GM19043 (cell line): ENCODE results near the gene CKS2.
"Not testable (repeated sequence)": the region's sequence is repeated elsewhere in the genome, so short reads cannot be mapped to it uniquely, and the experiment has no call there.

Experiments used
- ATAC-seq: cut with Tn5 transposase; IDR thresholded peaks from one replicate; pipeline ENCODE4 v1.9.1; 2021; ENCODE audit warnings: low read depth; ENCODE audit not compliant: unreplicated experiment

The CKS2 gene

DNA sequence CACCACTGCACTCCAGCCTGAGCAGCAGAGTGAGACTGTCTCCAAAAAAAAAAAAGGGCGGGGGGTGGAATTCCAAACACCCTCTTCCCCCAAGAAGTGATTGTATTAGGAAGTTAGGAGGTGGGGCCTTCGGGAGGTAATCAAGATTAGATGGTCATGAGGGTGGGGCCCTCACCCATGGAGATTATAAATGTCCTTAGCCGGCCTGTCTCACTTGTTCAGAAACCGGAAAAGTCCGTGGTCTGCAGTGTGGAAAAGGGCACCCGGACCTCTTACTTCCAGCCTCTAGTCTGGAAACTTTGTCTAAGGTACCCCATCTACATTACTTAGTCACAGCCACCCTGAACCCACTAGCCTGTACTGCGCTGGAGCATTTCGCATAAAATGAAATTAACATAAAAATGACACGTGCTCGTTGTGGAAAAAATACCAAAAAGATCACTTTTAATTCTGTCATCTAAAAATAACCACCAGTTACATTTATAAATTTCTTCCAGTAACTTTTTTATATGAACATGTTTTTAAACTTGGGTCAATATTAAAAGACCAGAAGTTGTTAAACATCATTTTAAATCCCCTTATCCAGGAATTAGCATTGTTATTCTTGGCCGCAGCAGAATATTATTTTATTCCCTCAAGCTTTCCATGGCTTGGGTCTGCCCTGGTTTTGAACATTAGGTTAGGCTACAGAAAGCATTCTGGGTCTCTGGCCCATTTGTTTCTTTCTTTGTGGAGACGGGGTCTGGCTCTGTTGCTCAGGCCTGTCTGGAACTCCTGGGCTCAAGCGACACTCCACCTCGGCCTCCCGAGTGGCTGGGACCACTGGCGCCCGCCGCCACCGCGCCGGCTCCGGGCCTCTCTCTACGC is 1.2 kb upstream of the CKS2 start:
- no peak for ATAC-seq

DNA sequence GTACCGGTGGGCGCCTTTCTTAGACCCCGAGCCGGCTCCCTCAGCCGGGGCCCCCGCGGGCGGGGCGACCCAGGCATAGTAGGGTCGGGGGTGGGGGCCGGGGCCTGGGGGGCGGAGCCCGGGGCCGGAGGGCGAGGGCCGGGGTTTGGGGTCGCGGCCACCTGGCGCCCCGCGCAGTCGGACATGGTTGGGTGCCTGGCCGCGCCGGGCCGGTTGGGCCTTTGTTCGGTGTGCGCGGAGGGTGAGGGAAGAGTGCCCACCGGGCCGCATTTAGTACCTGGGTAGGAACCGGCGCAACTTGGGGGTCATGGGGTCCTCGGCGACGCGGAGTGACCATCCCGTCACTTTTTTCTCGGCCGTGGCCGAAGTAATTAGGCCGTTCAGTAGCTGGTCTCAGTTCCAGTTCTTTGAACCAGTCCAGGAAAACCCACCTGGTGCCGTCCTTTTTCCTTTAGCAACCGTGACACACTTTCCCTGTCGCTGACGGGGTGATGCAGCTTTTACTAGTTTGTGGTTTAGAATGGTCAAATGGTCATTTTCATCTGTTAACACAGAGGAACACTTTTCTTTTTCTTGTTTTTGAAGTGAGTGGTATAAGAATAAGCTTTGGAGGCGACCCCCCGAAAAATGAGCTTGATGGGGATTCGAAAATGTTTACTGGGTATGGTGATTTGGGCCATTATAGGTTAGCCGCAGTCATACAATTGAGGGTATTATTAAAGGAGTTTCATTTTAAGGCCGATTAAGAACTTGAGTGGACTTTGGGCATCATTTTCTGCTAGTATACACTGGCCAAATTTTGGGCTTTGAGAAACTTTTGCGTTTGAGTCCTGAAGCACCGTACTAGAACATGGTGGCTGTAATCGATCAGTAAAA is 589 bp downstream of the CKS2 start:
- ATAC-seq = no peak

DNA sequence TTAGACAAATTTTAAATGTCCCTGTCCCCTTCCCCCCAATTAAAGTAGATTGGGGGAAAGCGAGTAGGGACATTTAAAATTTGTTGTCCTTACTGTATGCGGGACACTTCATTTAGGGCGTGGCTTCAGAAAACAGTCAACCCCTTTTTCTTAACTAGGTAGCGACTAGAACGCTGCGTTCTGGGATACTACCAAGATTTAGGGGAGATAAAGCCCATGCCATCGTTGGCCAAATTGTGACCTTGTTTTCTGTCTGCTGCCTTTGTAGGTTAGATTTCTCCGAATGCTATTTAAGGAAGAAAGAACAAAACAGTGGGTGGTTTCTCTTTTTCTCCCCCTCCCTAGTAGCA is 1.2 kb downstream of the CKS2 start:
- no peak for ATAC-seq

DNA sequence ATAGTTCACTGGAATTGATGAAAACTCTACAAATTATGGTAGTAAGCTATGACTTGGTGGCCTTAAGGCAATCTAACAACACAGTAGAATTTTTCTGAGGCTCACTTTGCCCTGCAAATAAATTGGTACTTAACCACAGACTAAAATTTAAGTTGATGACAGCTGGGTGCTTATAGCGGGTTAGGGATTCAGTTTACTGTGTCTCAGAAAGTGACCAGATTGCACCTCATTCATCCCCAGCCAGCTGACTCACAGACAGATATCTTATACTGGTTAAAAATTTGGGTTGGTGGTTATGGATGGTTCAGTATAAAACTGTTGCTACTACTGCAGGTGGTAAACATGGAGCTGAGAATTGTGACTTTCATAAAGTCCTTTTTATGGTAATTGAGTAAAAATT is 2.8 kb downstream of the CKS2 start:
- no peak for ATAC-seq

DNA sequence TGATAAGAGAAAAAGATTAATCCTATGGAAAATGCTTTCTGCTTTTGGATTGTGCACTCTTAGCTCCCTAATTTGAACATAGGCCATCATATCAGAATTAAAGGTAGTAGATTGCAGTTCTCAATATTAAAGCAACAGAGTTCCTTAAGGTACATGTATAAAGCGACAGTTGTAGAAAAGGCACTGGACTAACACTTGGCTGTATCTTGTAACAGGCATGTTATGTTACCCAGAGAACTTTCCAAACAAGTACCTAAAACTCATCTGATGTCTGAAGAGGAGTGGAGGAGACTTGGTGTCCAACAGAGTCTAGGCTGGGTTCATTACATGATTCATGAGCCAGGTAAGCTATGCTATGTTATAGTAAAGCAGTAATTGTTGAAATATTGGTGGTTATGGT is 4.0 kb downstream of the CKS2 start:
- no peak for ATAC-seq

DNA sequence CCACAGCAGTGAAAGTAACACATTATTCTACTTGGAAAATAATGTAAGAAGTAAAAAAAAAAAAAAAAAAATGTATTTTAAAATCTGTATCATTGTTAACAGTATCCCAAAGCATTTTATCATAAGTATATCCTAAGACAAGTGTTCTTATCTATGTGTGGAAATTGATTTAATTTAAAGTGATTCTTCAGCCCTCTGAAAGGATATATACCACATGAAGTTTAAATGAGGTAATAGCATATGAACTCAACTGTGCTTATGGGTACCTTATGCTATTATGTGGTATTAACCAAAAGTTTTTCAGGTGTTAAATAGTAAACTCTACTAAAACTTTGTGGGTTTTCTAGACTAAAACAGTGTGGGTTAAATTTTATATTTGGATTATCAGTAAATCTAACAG is 4.5 kb downstream of the CKS2 start:
- ATAC-seq = no peak

DNA sequence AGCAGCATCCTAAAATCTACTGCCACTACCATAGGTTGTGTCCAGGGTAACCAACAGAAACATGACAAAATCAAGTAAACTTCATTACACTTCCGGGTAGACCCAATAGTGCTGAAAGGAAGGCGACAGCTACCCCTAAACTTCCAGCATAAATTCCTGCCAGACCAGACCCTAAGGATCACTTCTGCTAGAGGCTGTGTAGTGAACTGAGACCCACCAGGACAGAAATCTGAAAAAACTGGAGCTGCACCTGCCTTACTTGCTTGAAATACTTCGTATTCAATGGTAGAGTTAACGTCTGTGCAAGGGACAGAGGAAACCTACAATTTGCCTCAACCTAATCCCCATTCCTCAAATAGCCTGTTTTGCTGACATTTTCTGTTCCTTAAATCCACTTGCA is 6.3 kb downstream of the CKS2 start:
- no peak for ATAC-seq

DNA sequence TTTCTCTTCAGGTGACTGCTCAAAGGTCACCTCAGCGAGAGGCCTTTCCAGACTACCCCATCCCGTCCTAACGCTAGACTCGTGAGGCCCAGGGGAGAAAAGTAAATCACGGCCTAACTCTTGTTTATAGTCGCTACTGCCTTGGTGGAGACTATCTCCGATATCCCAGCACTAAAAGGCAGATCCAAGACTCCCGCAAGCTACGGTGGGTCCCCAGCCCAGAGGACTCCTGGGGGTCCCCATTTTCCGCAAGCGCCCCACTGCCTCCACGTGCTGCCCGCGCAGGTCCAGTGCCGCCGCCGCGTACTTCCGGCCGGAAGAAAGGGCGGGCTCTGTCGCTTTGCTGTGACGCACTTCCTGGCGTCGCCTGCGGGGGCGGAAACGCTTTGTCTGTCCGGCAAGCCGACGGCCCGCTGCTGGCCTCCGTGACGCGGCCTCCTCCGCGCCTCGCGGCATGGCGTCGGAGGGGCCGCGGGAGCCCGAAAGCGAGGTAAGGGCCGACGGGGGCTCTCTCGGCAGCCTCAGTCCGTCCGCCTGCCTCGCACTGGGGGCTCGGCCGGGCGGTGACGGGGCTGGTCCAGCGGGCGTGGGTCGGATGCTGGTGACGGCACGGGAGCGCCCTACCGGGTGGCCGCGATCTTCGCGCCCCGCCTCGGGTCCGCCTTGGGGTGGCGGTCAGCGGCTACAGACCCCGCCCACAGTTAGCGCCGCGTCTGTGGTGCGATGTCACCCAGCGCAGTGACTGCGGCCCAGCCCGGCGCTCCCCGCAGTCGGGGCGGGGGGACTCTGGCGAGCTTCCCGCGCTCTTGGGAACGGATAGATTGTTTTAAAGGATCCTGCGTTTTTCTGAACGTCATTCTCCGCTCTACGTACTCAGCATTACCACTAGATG is 7.4 kb downstream of the CKS2 start, which contains the start of gene SECISBP2:
SECISBP2 (plus strand) TSS at position 378 of the 892 bp plus-strand sequence; CDS start at position 455, 77 bp downstream.
- ATAC-seq = peak; percentile 88

DNA sequence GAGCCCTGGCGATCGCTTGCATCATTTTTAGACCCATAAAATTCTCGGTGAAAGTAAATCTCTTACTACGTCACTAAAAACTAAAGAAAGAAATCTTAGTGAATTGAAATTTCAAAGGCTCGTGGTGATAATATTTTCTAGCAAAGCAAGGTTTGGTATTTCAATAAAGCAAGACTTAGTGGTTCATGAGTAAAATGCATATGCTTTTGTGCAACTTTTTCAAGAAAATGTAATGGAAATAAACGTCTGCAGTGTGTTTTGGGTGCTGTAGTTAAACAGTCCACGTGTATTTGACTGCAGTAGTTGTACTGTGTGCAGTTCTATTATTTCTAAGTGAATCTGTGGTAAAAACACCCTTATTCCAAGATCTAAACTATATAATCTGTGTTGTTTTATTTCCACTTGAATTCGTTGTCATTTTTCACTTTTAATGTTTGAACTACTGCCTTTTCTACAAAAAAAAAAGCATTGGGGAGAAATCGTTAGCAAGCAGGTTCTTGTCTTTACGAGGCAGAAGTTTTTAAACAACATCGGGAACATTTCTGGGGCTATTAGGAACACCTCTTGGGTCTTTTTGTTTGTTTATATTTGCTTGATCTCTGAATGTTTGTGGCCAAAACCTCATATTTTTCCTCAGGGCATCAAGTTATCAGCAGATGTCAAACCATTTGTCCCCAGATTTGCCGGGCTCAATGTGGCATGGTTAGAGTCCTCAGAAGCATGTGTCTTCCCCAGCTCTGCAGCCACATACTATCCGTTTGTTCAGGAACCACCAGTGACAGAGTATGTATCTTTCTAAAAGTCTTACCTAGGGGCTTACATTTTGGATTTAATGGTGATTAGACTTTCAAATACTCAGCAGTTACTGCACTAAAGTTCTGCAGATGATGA is 8.3 kb downstream of the CKS2 start:
- no peak for ATAC-seq

DNA sequence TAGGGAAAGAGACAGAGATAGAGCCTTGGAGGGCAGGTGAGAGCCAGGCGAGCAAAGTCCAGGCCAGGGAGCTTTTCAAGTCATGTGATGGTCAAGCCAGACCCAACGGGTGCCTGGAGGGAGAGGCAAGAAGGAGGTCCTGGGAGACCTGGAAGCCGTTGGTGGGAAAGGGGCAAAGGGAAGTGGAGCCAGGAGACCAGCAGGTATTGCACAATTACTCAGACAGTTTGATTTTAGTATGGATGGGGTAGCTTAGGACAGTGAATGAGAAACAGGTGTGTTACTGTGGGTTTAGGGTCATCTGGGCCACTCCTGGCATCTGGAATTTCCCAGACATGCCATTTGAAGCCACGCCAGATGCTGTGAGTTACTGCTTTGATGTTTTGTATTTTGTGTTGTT is 12.4 kb downstream of the CKS2 start:
- ATAC-seq = no peak

DNA sequence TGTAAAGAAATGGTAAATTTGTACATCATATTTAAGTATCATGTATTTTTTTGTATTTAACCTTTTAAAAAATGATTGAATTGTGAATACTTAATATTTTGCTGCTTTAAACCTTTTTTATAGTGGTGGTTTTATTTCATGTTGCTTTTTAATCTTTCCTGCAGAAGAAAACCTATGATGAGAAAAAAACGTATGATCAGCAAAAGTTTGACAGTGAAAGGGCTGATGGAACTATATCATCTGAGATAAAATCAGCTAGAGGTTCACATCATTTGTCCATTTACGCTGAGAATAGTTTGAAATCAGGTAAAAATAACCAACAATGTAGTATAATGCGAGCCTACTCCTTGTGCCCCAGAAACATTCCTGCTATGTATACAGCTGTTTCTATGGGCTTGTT is 14.7 kb downstream of the CKS2 start:
- ATAC-seq = no peak

DNA sequence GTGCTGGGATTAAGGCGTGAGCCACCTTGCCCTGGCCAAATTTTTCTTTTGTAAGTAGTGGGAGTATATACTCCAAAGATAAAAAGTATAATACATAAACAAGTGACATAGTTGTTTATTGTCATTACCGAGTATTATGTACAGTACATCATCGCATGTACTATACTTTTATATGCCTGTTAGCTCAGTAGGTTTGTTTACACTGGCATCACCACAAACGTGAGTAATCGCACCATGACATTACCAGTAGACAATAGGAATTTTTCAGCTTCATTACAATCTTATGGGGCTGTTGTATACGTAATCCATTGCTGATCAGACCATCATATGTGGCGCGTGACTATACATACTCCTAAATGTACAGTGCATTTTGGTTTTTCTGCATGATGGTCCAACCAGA is 17.1 kb downstream of the CKS2 start:
- ATAC-seq = no peak

DNA sequence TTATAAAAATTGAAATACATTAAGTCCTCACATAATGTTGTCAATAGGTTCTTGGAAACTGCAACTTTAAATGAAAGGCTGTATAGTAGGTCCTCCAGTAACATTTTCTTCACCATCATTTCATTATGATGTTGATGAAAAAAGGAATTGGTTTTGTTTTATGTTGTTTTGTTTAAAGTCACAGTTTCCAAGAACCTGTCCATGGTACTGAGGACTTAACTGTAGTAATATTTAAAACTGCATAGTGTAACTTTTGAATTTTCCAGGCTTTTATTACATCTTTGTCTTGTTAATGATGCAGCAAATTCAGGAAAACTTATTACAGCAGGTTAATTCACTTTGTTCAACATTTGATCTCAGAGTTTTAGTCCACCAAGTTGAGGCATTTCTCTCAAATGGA is 18.9 kb downstream of the CKS2 start:
- ATAC-seq = no peak

DNA sequence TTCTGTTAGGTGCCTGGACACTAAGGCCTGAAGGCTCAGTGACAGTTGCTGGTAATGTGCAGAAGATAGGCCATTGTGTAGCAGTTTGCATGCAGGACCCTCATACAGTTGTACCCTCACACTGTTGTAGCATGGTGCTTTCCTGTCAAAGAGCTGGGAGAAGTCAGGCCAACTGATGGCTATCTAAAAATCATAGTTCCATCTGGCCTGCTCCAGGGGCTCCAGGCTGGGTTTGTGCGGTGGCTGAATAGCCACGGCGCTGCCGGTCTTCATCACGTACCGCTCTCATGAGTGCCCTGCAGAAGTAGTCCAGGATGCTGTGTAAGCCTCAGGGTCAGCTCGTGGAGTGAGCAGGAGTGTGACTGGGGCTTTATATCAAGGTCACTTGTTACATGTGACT is 19.5 kb downstream of the CKS2 start:
- no peak for ATAC-seq

DNA sequence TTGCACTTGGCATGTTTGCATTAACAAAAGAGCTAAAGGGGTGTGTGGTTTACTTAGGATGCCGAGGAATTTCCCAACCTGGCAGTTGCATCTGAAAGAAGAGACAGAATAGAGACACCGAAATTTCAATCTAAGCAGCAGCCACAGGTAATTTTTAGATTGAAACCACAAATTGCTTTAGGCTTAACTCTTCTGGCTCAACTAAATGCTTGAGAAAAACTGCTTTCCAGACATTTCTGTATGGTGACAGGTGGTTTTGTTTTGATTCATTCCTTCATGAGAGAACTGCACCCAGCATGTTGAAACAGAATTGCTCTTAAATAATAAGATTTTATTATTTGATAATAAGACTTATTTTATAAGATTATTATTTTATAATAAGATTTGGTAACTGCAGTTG is 28.8 kb downstream of the CKS2 start:
- no peak for ATAC-seq

DNA sequence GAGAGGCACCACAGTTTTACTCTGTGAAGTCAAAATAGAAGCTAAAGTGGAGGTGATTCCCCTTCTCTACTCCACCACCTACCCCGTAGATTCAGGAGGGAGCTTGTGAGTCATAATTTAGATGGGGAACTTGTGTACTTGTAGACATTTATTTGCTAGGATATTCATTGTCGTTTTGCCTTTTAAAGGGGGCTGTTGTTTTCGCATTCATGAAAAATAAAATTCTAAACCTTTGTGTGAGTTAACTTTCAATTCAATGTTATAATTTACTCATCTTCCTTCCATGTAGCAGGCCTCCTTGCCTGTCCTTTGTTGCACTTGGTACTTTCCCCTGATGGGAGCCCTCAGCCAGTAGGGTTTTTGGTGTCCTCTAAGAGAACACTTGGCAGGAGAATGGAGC is 29.3 kb downstream of the CKS2 start:
- ATAC-seq = peak; percentile 77

DNA sequence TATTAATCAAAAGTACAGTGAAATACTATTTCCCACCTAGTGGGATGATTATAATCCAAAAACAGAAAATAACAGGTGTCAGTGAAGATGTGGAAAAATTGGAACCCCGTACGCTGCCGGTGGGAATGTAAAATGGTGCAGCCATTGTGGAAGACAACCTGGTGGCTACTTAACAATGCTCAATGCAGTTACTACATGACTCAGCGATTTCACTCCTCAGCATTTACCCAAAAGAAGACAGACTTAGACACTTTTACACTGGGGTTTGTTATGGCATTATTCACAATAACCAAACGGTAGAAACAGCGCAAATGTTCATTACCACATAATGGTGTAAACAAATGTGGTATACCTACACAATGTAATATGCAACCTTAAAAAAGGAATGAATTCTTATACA is 31.2 kb downstream of the CKS2 start:
- no peak for ATAC-seq

DNA sequence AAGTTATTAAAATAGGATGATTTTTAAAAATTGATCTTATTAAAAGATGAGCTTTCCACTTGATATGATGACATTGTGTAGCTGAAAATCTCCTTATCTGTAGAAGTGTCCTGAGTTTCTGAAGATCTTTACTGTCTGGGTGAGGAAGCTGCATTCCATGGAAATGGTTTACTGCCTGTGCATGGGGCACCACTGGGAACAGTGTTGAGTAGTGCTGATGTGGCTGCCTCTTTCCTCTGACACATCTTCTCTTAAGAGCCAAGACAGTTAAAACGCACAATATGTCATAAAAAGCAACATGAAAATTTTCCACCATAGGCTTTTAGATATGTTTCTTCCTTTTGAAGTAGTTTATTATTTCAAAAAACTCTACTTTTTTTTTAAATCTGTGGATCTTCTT is 32.0 kb downstream of the CKS2 start:
- ATAC-seq = no peak

DNA sequence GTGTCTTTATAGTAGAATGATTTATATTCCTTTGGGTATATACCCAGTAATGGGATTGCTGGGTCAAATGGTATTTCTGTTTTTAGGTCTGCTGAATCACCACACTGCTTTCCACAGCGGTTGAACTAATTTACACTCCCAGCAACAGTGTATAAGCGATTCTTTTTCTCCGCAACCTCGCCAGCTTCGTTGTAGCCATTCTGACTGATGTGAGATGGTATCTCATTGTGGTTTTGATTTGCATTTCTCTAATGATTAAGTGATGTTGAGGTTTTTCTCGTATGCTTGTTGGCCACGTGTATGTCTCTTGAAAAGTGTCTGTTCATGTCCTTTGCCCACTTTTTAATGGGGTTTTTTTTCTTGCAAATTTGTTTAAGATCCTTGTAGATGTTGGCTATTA is 32.8 kb downstream of the CKS2 start:
- ATAC-seq = not testable (repeated sequence)

DNA sequence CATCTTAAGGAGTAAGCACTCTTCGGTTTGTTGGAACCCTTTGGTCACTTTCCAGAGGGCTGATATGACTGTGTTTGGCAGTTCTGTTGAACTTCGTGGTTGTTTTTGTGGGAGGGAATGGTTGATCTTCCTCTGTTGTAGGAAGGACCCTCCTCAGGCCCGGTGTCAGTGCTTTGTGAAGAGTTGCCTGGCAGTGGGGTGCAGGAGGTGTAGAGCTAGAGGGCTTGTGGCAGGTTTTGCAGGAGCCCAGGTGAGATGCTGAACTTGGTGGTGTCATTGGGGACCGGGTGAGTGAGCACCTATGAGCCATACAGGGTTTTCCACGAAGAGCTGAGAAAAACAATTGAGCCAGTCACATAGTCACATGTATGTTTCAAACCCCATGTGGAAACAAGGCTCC is 34.5 kb downstream of the CKS2 start:
- no peak for ATAC-seq
